HepG2 (cell line): ENCODE data around the gene MC2R. TPM values are rescaled to one million over a fixed set of nuclear protein-coding genes. Genes with fewer than 3 reads are reported as not detected.
A peak's percentile ranks its signal among the peaks of the same experiment; 100 is the strongest.

Experiments used
- ATAC-seq: fragments of 200-7000 bp; cut with Tn5 transposase; 3 replicates; pipeline ENCODE4 v1.9.1; 2020; ENCODE audit warnings: mild to moderate bottlenecking, moderate library complexity
- BruUV-seq: library from RNA; stranded (reverse); fragments of 400-500 nt; replicated peaks from 2 replicates; lab custom pipeline; 2021; lab: Mats Ljungman, UMichigan
- CTCF ChIA-PET: fragments of 300-600 bp; formaldehyde crosslinking; extraction: SDS; loops from one replicate; lab custom pipeline; 2021; ENCODE audit warnings: low total read pairs, inconsistent platforms, low intra/inter-chr PET ratio; lab: Yijun Ruan, JAX
- POLR2A ChIA-PET: fragments of 350-600 bp; sonication (Branson Sonifier 250); formaldehyde crosslinking; loops from one replicate; lab custom pipeline; 2020; ENCODE audit warnings: antibody characterized with exemption, inconsistent platforms; lab: Yijun Ruan, JAX
- DNase-seq: peaks from one replicate; pipeline ENCODE4 v3.0.0-alpha.2; 2015; ENCODE audit warnings: low spot score
- FAIRE-seq: peaks from 3 replicates; lab custom pipeline; 2011; peaks lifted over from hg19 to GRCh38; lab: Jason Lieb, UNC
- H2AFZ ChIP-seq: one replicate; pipeline ENCODE4 v1.6.1; 2011; ENCODE audit warnings: low read length, inconsistent platforms
- H3K27ac ChIP-seq: fragments of 300-600 bp; 3 replicates; pipeline ENCODE4 v1.8.0; 2011; ENCODE audit warnings: mixed run types, mild to moderate bottlenecking, mixed read lengths, low read length, inconsistent platforms; ENCODE audit not compliant: insufficient read depth; ENCODE audit errors: extremely low read length
- H3K27me3 ChIP-seq, 2 experiments: fragments of 200-600 bp in 1 of 2; 2 replicates in 1 of 2; 3 replicates in 1 of 2; pipeline versions ENCODE4 v1.6.0 to v1.8.0; 2011; ENCODE audit warnings: low read length in 2 of 2, mild to moderate bottlenecking in 2 of 2, moderate library complexity in 2 of 2, inconsistent platforms in 1 of 2; ENCODE audit not compliant: insufficient read depth in 2 of 2, control insufficient read depth in 1 of 2
- H3K36me3 ChIP-seq, 2 experiments: fragments of 200-600 bp in 1 of 2; replicated peaks in 1 of 2; 2 replicates in 1 of 2; 3 replicates in 1 of 2; pipeline versions ENCODE4 v1.5.1 to v1.8.0; 2011; ENCODE audit warnings: low read length in 2 of 2, inconsistent platforms in 1 of 2; ENCODE audit not compliant: insufficient read depth in 2 of 2, control insufficient read depth in 1 of 2
- H3K4me1 ChIP-seq: 2 replicates; pipeline ENCODE4 v1.5.1; 2012; ENCODE audit warnings: low read length, inconsistent platforms; ENCODE audit not compliant: insufficient read depth
- H3K4me2 ChIP-seq: 2 replicates; pipeline ENCODE4 v1.6.0; 2011; ENCODE audit warnings: low read depth, low read length, inconsistent platforms
- H3K4me3 ChIP-seq, 3 experiments: fragments of 200-600 bp in 1 of 3; sonication (generic), shearing (Covaris generic) in 1 of 3; replicated peaks in 1 of 3; 2 replicates each; pipeline ENCODE4 v1.5.1; 2011 to 2016; ENCODE audit warnings: low read length in 3 of 3, inconsistent platforms in 2 of 3, low read depth in 2 of 3, mild to moderate bottlenecking in 2 of 3, control low read depth in 1 of 3, mixed read lengths in 1 of 3; ENCODE audit not compliant: insufficient read depth in 1 of 3
- H3K79me2 ChIP-seq: one replicate; pipeline ENCODE4 v1.6.1; 2011; ENCODE audit warnings: low read length, inconsistent platforms; ENCODE audit not compliant: insufficient read depth
- H3K9ac ChIP-seq: 2 replicates; pipeline ENCODE4 v1.6.0; 2011; ENCODE audit warnings: mild to moderate bottlenecking, low read depth, low read length, inconsistent platforms; ENCODE audit not compliant: insufficient read depth
- H3K9me3 ChIP-seq: 2 replicates; pipeline ENCODE4 v1.5.1; 2012; ENCODE audit warnings: mild to moderate bottlenecking, low read length
- H4K20me1 ChIP-seq: 2 replicates; pipeline ENCODE4 v1.6.0; 2011; ENCODE audit warnings: inconsistent platforms, mild to moderate bottlenecking, low read length, moderate library complexity; ENCODE audit not compliant: insufficient read depth
- CHD2 ChIP-seq: IDR thresholded peaks from 2 replicates; pipeline ENCODE4 v1.6.1; 2011; ENCODE audit warnings: low read depth, low read length, improper control_type of control experiment
- CHD4 ChIP-seq: fragments of 200-600 bp; sonication (generic); IDR thresholded peaks from 2 replicates; pipeline ENCODE4 v1.7.0; 2017; ENCODE audit warnings: mild to moderate bottlenecking, low read length, borderline replicate concordance
- HNRNPLL ChIP-seq: fragments of 200-400 bp; formaldehyde crosslinking; IDR thresholded peaks from 2 replicates; pipeline ENCODE4 v1.6.1; 2017; ENCODE audit warnings: mild to moderate bottlenecking, low read depth, low read length; ENCODE audit not compliant: poor library complexity, severe bottlenecking
- MED1 ChIP-seq: sonication (generic); formaldehyde crosslinking; IDR thresholded peaks from 2 replicates; pipeline ENCODE4 v1.4.0; 2020; ENCODE audit warnings: missing genetic modification reagents
- NR2C2 ChIP-seq: sonication (generic); formaldehyde crosslinking; IDR thresholded peaks from 2 replicates; pipeline ENCODE4 v1.4.0; 2020; ENCODE audit warnings: missing genetic modification reagents, mild to moderate bottlenecking, moderate library complexity, borderline replicate concordance
- PRDM10 ChIP-seq: sonication (generic); formaldehyde crosslinking; IDR thresholded peaks from 2 replicates; pipeline ENCODE4 v1.4.0; 2020; ENCODE audit warnings: low read depth, missing genetic modification reagents
- RBM22 ChIP-seq: fragments of 200-400 bp; formaldehyde crosslinking; optimal IDR thresholded peaks from 2 replicates; pipeline ENCODE3; 2017; ENCODE audit warnings: mild to moderate bottlenecking, low read length, moderate library complexity
- STAT5B ChIP-seq: sonication (generic); formaldehyde crosslinking; IDR thresholded peaks from 2 replicates; pipeline ENCODE4 v1.4.0; 2020; ENCODE audit warnings: missing genetic modification reagents
- THRA ChIP-seq: sonication (generic); formaldehyde crosslinking; IDR thresholded peaks from 2 replicates; pipeline ENCODE4 v1.4.0; 2020; ENCODE audit warnings: missing genetic modification reagents, borderline replicate concordance
- ZNF530 ChIP-seq: sonication (generic); formaldehyde crosslinking; IDR thresholded peaks from 2 replicates; pipeline ENCODE4 v1.5.0; 2020; ENCODE audit warnings: low read depth, mild to moderate bottlenecking, missing genetic modification reagents
- ZNF672 ChIP-seq: sonication (generic); formaldehyde crosslinking; IDR thresholded peaks from 2 replicates; pipeline ENCODE4 v1.8.1; 2022; ENCODE audit warnings: missing genetic modification reagents
- ZNF782 ChIP-seq: sonication (generic); formaldehyde crosslinking; IDR thresholded peaks from 2 replicates; pipeline ENCODE4 v1.4.0; 2020; ENCODE audit warnings: missing genetic modification reagents, mild to moderate bottlenecking, borderline replicate concordance
- WGBS: methylation state at CpG from one replicate; pipeline ENCODE4 v1.1.6; 2017; ENCODE audit warnings: low lambda C conversion rate; 5-methylcytosine and 5-hydroxymethylcytosine counted together
- in situ Hi-C: cut with HindIII; loops from 2 replicates; pipeline ENCODE4 v1.10.0; 2017; ENCODE audit warnings: low pct_unique_long_range_greater_than_20kb; ENCODE audit not compliant: extremely low pct_ligation_motif_present
- intact Hi-C: fragments of 100-400 bp; cut with micrococcal nuclease; formaldehyde crosslinking; loops from one replicate; pipeline ENCODE4 v1.10.0; 2022; ENCODE audit not compliant: unreplicated experiment
- polyA plus RNA-seq, 8 experiments: library from polyadenylated mRNA; depleted of rRNA in 3 of 8; stranded (reverse) in 7 of 8; unstranded in 1 of 8; fragments of >200 nt; fragmentation: Illumina TruSeq in 4 of 8; extraction: Trizol in 4 of 8; gene quantifications; 2 replicates each; pipeline versions ENCODE4 v1.2.1 to v1.2.3, GENCODE V29; 2011 to 2016; ENCODE audit warnings: low read depth in 4 of 8, missing spikeins in 1 of 8, mixed read lengths in 1 of 8; ENCODE audit not compliant: insufficient read depth in 1 of 8
- total RNA-seq, 5 experiments: library from RNA; depleted of rRNA; stranded (reverse); fragments of >200 nt; fragmentation: Illumina TruSeq; extraction: Trizol; gene quantifications; 2 replicates each; pipeline ENCODE4 v1.2.3, GENCODE V29; 2016; ENCODE audit warnings: low read depth in 1 of 5

MC2R gene
- total and polyA plus RNA-seq, 2 of the 13 experiments (the other 11 are each of a cell fraction or from before 2014, with no cell fraction given) = not detected

- ChIA-PET CTCF (no interaction called here), POLR2A (no interaction called here)
- Histone ChIP-seq H3K27ac (no peak overlapping the region), H3K36me3 (no peaks in the 10 kb centered on the region), H3K79me2 (no peaks in the 10 kb centered on the region), H3K4me2 (no peak overlapping the region), H3K27me3 (no peaks in the 10 kb centered on the region), H2AFZ (no peak overlapping the region), H3K9me3 (no peaks in the 10 kb centered on the region), H3K4me1 (peaks cover 15% of the 10 kb centered on the region), H3K9ac (no peak overlapping the region), H4K20me1 (no peaks in the 10 kb centered on the region), H3K4me3 (no peak overlapping the region)
- intact Hi-C loops = no loop called here
- FAIRE-seq (no peak), ATAC-seq (no peak; the same call in 2 of the 3 replicates), DNase-seq (no peak)
- 40% methylated on average over 1 of the region's 6 CpGs for WGBS
- in situ Hi-C loops = no loop called here
- TF ChIP-seq ZNF782 (CRISPR knock-in tag) = no peak
- TF ChIP-seq STAT5B = no peak
- no peak for TF ChIP-seq CHD2
- no peak for TF ChIP-seq ZNF672
- TF ChIP-seq CHD4 = no peak
- no peak for TF ChIP-seq MED1 (CRISPR knock-in tag)
- no peak for TF ChIP-seq HNRNPLL
- TF ChIP-seq ZNF530 (CRISPR knock-in tag) = no peak
- BruUV-seq = no TSS peak
Measured at GRCh38 chr18:13934676-13935075, 19.3 kb upstream of the MC2R start.

GRCh38 chr18:13934058-13934457 is 18.7 kb upstream of the MC2R start:
- FAIRE-seq = no peak
- TF ChIP-seq THRA (CRISPR knock-in tag) (peak; percentile 79; the same call in 1 of the 2 replicates), RBM22 (no peak), NR2C2 (CRISPR knock-in tag) (peak; percentile 29; the same call in 1 of the 2 replicates), PRDM10 (CRISPR knock-in tag) (peak; percentile 71; the same call in 1 of the 2 replicates)

More at GRCh38 chr18:13934058-13934457, 18.7 kb upstream of the MC2R start:
- Histone ChIP-seq H3K36me3 (no peaks in the 10 kb centered on the region), H2AFZ (no peak overlapping the region), H3K4me1 (peaks cover 15% of the 10 kb centered on the region), H3K4me3 (no peak overlapping the region), H3K27ac (no peak overlapping the region), H4K20me1 (no peaks in the 10 kb centered on the region), H3K27me3 (no peaks in the 10 kb centered on the region), H3K79me2 (no peaks in the 10 kb centered on the region), H3K9ac (no peak overlapping the region), H3K9me3 (no peaks in the 10 kb centered on the region), H3K4me2 (no peak overlapping the region)
- DNase-seq (peak; percentile 34), ATAC-seq (peak; percentile 72)
- WGBS = 0% methylated on average over 2 of the region's 3 CpGs
- intact Hi-C loops = no loop called here
- ChIA-PET POLR2A (no interaction called here), CTCF (no interaction called here)
- BruUV-seq = no TSS peak
- in situ Hi-C loops = no loop called here
